K562 (cell line): ENCODE results near the gene KIF14. TPM values are rescaled to one million over a fixed set of nuclear protein-coding genes. Genes with fewer than 3 reads are reported as not detected.

ENCODE experiments used
- CSDE1 ChIP-seq, 2 experiments: fragments of 450-650 bp; IDR thresholded peaks; 2 replicates each; pipeline ENCODE4 v1.6.1; 2016; ENCODE audit warnings: mild to moderate bottlenecking in 1 of 2
- E2F3 ChIP-seq: fragments of 250-450 bp; sonication (Bioruptor Pico); IDR thresholded peaks from 2 replicates; pipeline ENCODE4 v1.4.0; 2020; ENCODE audit warnings: mild to moderate bottlenecking
- ETV6 ChIP-seq, 3 experiments: fragments of 150-350 bp in 1 of 3; sonication (generic) in 1 of 3; formaldehyde crosslinking in 1 of 3; IDR thresholded peaks; 2 replicates each; pipeline versions ENCODE4 v1.6.1 to v1.8.0; 2014 to 2022; ENCODE audit warnings: borderline replicate concordance in 2 of 3, low read depth in 2 of 3, antibody characterized with exemption in 1 of 3, low read length in 1 of 3, mild to moderate bottlenecking in 1 of 3, missing genetic modification reagents in 1 of 3
- HCFC1 ChIP-seq: IDR thresholded peaks from 2 replicates; pipeline ENCODE4 v1.6.1; 2012; ENCODE audit warnings: low read depth, low read length, improper control_type of control experiment
- MAFF ChIP-seq: IDR thresholded peaks from 2 replicates; pipeline ENCODE4 v1.6.1; 2012; ENCODE audit warnings: low read length, improper control_type of control experiment
- NFIX ChIP-seq: fragments of 250-450 bp; sonication (Bioruptor Pico); IDR thresholded peaks from 2 replicates; pipeline ENCODE4 v1.4.0; 2020; ENCODE audit warnings: low read depth, mild to moderate bottlenecking, moderate library complexity
- SIRT6 ChIP-seq: IDR thresholded peaks from one replicate; pipeline ENCODE4 v1.6.1; 2012; ENCODE audit warnings: low read depth, mild to moderate bottlenecking, control low read depth, inconsistent platforms, low read length, moderate library complexity
- SRSF1 ChIP-seq: fragments of 200-400 bp; formaldehyde crosslinking; IDR thresholded peaks from 2 replicates; pipeline ENCODE4 v1.6.1; 2017; ENCODE audit warnings: mild to moderate bottlenecking, low read depth, low read length, moderate library complexity
- YY1 ChIP-seq, 3 experiments: IDR thresholded peaks; 2 replicates each; pipeline ENCODE4 v1.6.1; 2011; ENCODE audit warnings: low read length in 2 of 3, mild to moderate bottlenecking in 2 of 3, moderate library complexity in 2 of 3, borderline replicate concordance in 1 of 3, control low read depth in 1 of 3, low read depth in 1 of 3; ENCODE audit not compliant: insufficient read depth in 3 of 3, insufficient replicate concordance in 2 of 3, control insufficient read depth in 1 of 3, insufficient read length in 1 of 3; ENCODE audit errors: extremely low read depth in 1 of 3
- ZBTB1 ChIP-seq: sonication (generic); formaldehyde crosslinking; IDR thresholded peaks from 2 replicates; pipeline ENCODE4 v1.8.1; 2023; ENCODE audit warnings: missing genetic modification reagents, low read depth, mild to moderate bottlenecking, borderline replicate concordance
- ZNF354B ChIP-seq: fragments of 250-450 bp; sonication (Bioruptor Pico); IDR thresholded peaks from 2 replicates; pipeline ENCODE4 v1.4.0; 2020
- polyA plus RNA-seq, 8 experiments: library from polyadenylated mRNA; depleted of rRNA in 4 of 8; stranded (reverse) in 5 of 8; unstranded in 3 of 8; fragments of >200 nt; fragmentation: Nextera tagmentation in 2 of 8; fragmentation: Illumina TruSeq in 1 of 8; extraction: Ambion mirVana in 2 of 8; extraction: Trizol in 1 of 8; gene quantifications; 2 replicates each; pipeline versions ENCODE4 v1.2.1 to v1.2.3, GENCODE V29; 2011 to 2014; ENCODE audit warnings: inconsistent platforms in 1 of 8, missing spikeins in 1 of 8
- total RNA-seq, 7 experiments: library from RNA; depleted of rRNA in 6 of 7; stranded (reverse); fragments of >200 nt in 6 of 7; fragmentation: Illumina TruSeq in 2 of 7; extraction: Trizol in 2 of 7; gene quantifications; 2 replicates each; pipeline versions ENCODE4 v1.2.1 to v1.2.3, GENCODE V29; 2011 to 2021; ENCODE audit warnings: low replicate concordance in 1 of 7
- TF ChIP-seq, protein P1 (sequence below): sonication (generic); formaldehyde crosslinking; IDR thresholded peaks from 2 replicates; pipeline ENCODE4 v1.8.0; 2022; ENCODE audit warnings: missing genetic modification reagents, mild to moderate bottlenecking, borderline replicate concordance
- TF ChIP-seq, protein P2 (sequence below): fragments of 250-450 bp; sonication (Bioruptor Pico); IDR thresholded peaks from 2 replicates; pipeline ENCODE4 v1.8.0; 2021; ENCODE audit warnings: moderate library complexity, mild to moderate bottlenecking, inconsistent platforms
- TF ChIP-seq, protein P3 (sequence below): fragments of 250-450 bp; sonication (Bioruptor Pico); IDR thresholded peaks from 2 replicates; pipeline ENCODE4 v1.4.0; 2020

Gene KIF14
- total and polyA plus RNA-seq, 9 of the 15 experiments (the other 6 are each of a cell fraction or from before 2014, with no cell fraction given), result 11.5 to 47.4 (median 29.0) TPM

DNA sequence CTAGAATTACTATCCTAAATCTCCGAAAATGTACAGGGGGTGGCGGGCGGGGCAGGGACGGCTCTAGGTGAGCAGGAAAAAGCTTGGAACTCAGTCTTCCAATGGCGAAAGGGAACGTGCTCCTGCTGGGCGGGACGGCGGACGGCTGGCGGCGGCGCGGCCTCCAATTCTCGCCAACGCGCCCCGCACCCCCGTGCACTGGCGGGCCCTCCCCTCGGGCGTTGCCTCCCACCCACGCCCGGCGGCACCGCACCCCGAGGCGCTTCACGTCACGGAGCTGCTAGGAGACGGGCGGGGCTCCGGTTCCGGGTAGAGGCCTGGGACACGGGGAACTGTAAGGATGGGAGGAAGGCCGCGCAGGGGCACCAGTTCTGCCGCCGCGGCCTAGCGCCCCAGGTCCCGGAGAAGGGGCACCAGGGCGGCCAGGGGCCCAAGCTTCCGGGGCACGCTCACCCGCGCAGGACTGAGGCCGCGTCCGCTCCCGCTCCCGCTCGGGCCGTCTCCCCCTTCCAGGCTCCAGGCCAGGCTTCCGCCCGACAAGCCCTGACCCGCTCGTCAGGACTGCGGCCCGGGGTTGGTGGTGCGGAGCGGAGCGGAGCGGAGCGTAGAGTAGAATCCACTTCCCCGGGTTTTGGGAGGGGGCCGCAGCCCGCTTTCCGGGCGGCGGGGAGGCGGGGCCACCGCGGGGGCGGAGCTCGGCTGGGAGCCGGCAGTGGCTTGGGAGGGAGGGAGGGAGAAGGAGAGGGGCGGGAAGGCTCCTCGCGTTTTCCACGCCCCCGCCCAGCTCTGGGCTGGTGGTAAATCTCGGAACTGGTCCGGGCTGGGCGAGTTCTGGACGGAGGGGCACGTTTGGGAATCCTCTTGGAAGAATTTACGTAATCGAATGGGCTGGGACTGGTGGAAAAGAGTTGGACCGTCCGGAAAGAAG lies 49.0 kb upstream of the KIF14 start, which contains the start of gene DDX59 (continued):
- TF ChIP-seq ETV6 (IDR thresholded peaks at IDR 0.05; ENCODE audit: borderline replicate concordance in 1 of 2, low read depth in 2 of 2, low read length in 1 of 2) (peak in 1 of 2 experiments; percentile 56; a peak in 1 of 4 replicates), ETV6 (CRISPR knock-in tag; IDR thresholded peaks at IDR 0.05; ENCODE audit: borderline replicate concordance) (peak; percentile 87; the same call in 1 of the 2 replicates), MAFF (no peak), E2F3 (peak; percentile 72; the same call in 1 of the 2 replicates), YY1 (IDR thresholded peaks at IDR 0.05; ENCODE audit: borderline replicate concordance in 1 of 3, control insufficient read depth in 1 of 3, extremely low read depth in 1 of 3, insufficient read depth in 3 of 3, insufficient read length in 1 of 3, insufficient replicate concordance in 2 of 3, low read depth in 1 of 3, low read length in 2 of 3) (peak in 2 of 3 experiments; percentile 56 to 77), ZNF354B (CRISPR knock-in tag) (no peak), NFIX (CRISPR knock-in tag) (no peak), ZBTB1 (CRISPR knock-in tag) (peak; percentile 86; the same call in 1 of the 2 replicates), CSDE1 (IDR thresholded peaks at IDR 0.05) (peak in 1 of 2 experiments; percentile 63; a peak in 1 of 4 replicates), SRSF1 (0 out of 2 replicates have a peak, but pooled peaks have one; percentile 63), HCFC1 (no peak; the same call in 1 of the 2 replicates), SIRT6 (no peak)
- TF ChIP-seq, protein P1, sequence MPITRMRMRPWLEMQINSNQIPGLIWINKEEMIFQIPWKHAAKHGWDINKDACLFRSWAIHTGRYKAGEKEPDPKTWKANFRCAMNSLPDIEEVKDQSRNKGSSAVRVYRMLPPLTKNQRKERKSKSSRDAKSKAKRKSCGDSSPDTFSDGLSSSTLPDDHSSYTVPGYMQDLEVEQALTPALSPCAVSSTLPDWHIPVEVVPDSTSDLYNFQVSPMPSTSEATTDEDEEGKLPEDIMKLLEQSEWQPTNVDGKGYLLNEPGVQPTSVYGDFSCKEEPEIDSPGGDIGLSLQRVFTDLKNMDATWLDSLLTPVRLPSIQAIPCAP, result no peak
- TF ChIP-seq, protein P2, sequence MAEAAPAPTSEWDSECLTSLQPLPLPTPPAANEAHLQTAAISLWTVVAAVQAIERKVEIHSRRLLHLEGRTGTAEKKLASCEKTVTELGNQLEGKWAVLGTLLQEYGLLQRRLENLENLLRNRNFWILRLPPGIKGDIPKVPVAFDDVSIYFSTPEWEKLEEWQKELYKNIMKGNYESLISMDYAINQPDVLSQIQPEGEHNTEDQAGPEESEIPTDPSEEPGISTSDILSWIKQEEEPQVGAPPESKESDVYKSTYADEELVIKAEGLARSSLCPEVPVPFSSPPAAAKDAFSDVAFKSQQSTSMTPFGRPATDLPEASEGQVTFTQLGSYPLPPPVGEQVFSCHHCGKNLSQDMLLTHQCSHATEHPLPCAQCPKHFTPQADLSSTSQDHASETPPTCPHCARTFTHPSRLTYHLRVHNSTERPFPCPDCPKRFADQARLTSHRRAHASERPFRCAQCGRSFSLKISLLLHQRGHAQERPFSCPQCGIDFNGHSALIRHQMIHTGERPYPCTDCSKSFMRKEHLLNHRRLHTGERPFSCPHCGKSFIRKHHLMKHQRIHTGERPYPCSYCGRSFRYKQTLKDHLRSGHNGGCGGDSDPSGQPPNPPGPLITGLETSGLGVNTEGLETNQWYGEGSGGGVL (CRISPR knock-in tag), result no peak
- TF ChIP-seq, protein P3, sequence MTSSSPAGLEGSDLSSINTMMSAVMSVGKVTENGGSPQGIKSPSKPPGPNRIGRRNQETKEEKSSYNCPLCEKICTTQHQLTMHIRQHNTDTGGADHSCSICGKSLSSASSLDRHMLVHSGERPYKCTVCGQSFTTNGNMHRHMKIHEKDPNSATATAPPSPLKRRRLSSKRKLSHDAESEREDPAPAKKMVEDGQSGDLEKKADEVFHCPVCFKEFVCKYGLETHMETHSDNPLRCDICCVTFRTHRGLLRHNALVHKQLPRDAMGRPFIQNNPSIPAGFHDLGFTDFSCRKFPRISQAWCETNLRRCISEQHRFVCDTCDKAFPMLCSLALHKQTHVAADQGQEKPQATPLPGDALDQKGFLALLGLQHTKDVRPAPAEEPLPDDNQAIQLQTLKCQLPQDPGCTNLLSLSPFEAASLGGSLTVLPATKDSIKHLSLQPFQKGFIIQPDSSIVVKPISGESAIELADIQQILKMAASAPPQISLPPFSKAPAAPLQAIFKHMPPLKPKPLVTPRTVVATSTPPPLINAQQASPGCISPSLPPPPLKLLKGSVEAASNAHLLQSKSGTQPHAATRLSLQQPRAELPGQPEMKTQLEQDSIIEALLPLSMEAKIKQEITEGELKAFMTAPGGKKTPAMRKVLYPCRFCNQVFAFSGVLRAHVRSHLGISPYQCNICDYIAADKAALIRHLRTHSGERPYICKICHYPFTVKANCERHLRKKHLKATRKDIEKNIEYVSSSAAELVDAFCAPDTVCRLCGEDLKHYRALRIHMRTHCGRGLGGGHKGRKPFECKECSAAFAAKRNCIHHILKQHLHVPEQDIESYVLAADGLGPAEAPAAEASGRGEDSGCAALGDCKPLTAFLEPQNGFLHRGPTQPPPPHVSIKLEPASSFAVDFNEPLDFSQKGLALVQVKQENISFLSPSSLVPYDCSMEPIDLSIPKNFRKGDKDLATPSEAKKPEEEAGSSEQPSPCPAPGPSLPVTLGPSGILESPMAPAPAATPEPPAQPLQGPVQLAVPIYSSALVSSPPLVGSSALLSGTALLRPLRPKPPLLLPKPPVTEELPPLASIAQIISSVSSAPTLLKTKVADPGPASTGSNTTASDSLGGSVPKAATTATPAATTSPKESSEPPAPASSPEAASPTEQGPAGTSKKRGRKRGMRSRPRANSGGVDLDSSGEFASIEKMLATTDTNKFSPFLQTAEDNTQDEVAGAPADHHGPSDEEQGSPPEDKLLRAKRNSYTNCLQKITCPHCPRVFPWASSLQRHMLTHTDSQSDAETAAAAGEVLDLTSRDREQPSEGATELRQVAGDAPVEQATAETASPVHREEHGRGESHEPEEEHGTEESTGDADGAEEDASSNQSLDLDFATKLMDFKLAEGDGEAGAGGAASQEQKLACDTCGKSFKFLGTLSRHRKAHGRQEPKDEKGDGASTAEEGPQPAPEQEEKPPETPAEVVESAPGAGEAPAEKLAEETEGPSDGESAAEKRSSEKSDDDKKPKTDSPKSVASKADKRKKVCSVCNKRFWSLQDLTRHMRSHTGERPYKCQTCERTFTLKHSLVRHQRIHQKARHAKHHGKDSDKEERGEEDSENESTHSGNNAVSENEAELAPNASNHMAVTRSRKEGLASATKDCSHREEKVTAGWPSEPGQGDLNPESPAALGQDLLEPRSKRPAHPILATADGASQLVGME, result peak; percentile 77
